ENCODE measurements around the gene MOB3B.

GRCh38 chr9:27412081-27412480 is 117.5 kb downstream of the MOB3B start:
- TF ChIP-seq CTCF (conservative IDR thresholded peaks at IDR 0.05; ENCODE audit: low read depth, low read length) (no peak), EZH2 (IDR thresholded peaks at IDR 0.05; ENCODE audit: low read length, unreplicated experiment) (no peak)

All from PC-3 (cell line).